Parathyroid adenoma (tissue), 2 donors: ENCODE measurements around the gene XPNPEP2.
A peak's percentile ranks its signal among the peaks of the same experiment; 100 is the strongest.

Experiments used
- H2AFZ ChIP-seq: fragments of 300-600 bp; sonication (generic); one replicate; pipeline ENCODE4 v1.7.0; 2017; ENCODE audit warnings: antibody characterized with exemption, mild to moderate bottlenecking
- H3K27ac ChIP-seq: fragments of 300-600 bp; sonication (generic); one replicate; pipeline ENCODE4 v1.7.0; 2017
- H3K27me3 ChIP-seq: fragments of 300-600 bp; sonication (generic); one replicate; pipeline ENCODE4 v1.7.0; 2017; ENCODE audit warnings: low read length; ENCODE audit not compliant: control insufficient read depth, insufficient read depth
- H3K36me3 ChIP-seq: fragments of 300-600 bp; sonication (generic); one replicate; pipeline ENCODE4 v1.7.0; 2017; ENCODE audit warnings: low read length; ENCODE audit not compliant: control insufficient read depth, insufficient read depth
- H3K4me1 ChIP-seq: fragments of 300-600 bp; sonication (generic); one replicate; pipeline ENCODE4 v1.7.0; 2017; ENCODE audit warnings: control low read depth
- H3K4me2 ChIP-seq: fragments of 300-600 bp; sonication (generic); one replicate; pipeline ENCODE4 v1.7.0; 2017; ENCODE audit warnings: low read length
- H3K4me3 ChIP-seq: fragments of 300-600 bp; sonication (generic); one replicate; pipeline ENCODE4 v1.7.0; 2017; ENCODE audit warnings: low read depth, low read length
- H3K79me2 ChIP-seq: fragments of 300-600 bp; sonication (generic); one replicate; pipeline ENCODE4 v1.7.0; 2017; ENCODE audit warnings: control low read depth
- H3K9ac ChIP-seq: fragments of 300-600 bp; sonication (generic); one replicate; pipeline ENCODE4 v1.7.0; 2017; ENCODE audit warnings: mild to moderate bottlenecking
- H3K9me3 ChIP-seq: fragments of 300-600 bp; sonication (generic); one replicate; pipeline ENCODE4 v1.7.0; 2017; ENCODE audit warnings: low read length; ENCODE audit not compliant: control insufficient read depth
- TF ChIP-seq, protein P1 (sequence below): fragments of 300-600 bp; sonication (generic); IDR thresholded peaks from one replicate; pipeline ENCODE4 v1.7.0; 2017; ENCODE audit warnings: antibody characterized with exemption, mild to moderate bottlenecking
- donor health status: primary hyperparathyroidism.

XPNPEP2 gene

GRCh38 chrX:129738466-129739308, at the start of gene XPNPEP2:
Gene XPNPEP2, plus strand, starts transcription at chrX:129738979. Its CDS starts 235 bp downstream, at chrX:129739214.
- Histone ChIP-seq H3K36me3 (no peaks in the 10 kb centered on the region), H3K4me1 (peaks cover 20% of the 10 kb centered on the region), H3K79me2 (no peaks in the 10 kb centered on the region), H2AFZ (peak within 1 kb of the TSS; percentile 76), H3K4me3 (no peak within 1 kb of the TSS), H3K4me2 (peak within 1 kb of the TSS; percentile 17), H3K9ac (no peak within 1 kb of the TSS), H3K9me3 (no peaks in the 10 kb centered on the region), H3K27me3 (no peaks in the 10 kb centered on the region), H3K27ac (peak within 1 kb of the TSS; percentile 79)
- TF ChIP-seq, protein P1, sequence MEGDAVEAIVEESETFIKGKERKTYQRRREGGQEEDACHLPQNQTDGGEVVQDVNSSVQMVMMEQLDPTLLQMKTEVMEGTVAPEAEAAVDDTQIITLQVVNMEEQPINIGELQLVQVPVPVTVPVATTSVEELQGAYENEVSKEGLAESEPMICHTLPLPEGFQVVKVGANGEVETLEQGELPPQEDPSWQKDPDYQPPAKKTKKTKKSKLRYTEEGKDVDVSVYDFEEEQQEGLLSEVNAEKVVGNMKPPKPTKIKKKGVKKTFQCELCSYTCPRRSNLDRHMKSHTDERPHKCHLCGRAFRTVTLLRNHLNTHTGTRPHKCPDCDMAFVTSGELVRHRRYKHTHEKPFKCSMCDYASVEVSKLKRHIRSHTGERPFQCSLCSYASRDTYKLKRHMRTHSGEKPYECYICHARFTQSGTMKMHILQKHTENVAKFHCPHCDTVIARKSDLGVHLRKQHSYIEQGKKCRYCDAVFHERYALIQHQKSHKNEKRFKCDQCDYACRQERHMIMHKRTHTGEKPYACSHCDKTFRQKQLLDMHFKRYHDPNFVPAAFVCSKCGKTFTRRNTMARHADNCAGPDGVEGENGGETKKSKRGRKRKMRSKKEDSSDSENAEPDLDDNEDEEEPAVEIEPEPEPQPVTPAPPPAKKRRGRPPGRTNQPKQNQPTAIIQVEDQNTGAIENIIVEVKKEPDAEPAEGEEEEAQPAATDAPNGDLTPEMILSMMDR = no peak

DNA sequence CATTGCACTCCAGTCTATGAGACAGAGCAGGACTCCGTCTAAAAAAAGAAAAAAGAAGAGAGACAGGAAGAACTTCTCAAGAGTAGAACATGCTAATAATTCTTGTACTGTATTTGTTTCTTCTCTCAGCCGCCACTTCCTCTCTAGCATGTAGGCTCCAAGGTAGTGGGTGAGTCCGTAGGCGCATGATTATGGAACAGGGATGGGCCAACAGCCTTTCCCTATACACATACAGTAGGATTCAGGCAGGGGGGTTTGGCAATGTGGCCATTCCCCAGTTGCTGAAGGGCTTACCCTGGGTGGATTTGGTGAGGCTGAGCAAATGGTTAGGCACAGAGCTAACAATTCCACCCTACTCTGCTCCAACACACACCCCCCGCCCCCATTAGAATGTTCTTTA, 49.0 kb upstream of the XPNPEP2 start:
- no peak overlapping the region for H3K4me3 ChIP-seq
- no peak overlapping the region for H3K4me2 ChIP-seq
- TF ChIP-seq, protein P1 = no peak
- no peak overlapping the region for H3K27ac ChIP-seq
- no peak overlapping the region for H2AFZ ChIP-seq
- H3K79me2 ChIP-seq = no peaks in the 10 kb centered on the region
- no peaks in the 10 kb centered on the region for H3K36me3 ChIP-seq
- no peak overlapping the region for H3K9ac ChIP-seq
- H3K27me3 ChIP-seq = no peaks in the 10 kb centered on the region
- peaks cover 4% of the 10 kb centered on the region for H3K4me1 ChIP-seq
- H3K9me3 ChIP-seq = no peaks in the 10 kb centered on the region

- H3K27me3 ChIP-seq = no peaks in the 10 kb centered on the region
- H3K27ac ChIP-seq = no peak overlapping the region
- H3K4me2 ChIP-seq = no peak overlapping the region
- no peaks in the 10 kb centered on the region for H3K4me1 ChIP-seq
- H3K4me3 ChIP-seq = no peak overlapping the region
- no peak overlapping the region for H3K9ac ChIP-seq
- no peaks in the 10 kb centered on the region for H3K79me2 ChIP-seq
- no peaks in the 10 kb centered on the region for H3K9me3 ChIP-seq
- TF ChIP-seq, protein P1 = no peak
- H2AFZ ChIP-seq = no peak overlapping the region
- no peaks in the 10 kb centered on the region for H3K36me3 ChIP-seq
Measured at GRCh38 chrX:129690435-129690834, 48.3 kb upstream of the XPNPEP2 start.

DNA sequence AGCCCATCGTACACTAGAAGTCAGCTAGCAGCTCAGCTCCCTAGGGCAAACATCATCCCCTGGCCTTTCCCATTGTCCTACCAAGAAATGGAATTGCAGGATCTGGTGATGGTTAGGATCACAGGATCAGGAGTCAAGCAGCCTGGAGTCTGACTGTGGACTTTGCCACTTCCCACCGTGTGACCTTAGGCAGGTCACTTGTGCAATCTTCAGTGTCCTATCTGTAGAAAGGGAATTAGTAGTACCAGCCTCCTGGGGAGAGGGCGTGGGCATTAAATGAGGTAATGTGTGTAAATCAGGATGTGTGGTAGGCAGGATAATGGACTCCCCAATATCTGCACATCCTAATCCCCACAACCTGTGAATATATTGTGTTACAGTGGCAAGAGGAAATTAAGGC, 45.4 kb upstream of the XPNPEP2 start:
- H3K4me2 ChIP-seq = no peak overlapping the region
- H3K4me1 ChIP-seq = no peaks in the 10 kb centered on the region
- H3K4me3 ChIP-seq = no peak overlapping the region
- no peak overlapping the region for H3K9ac ChIP-seq
- no peaks in the 10 kb centered on the region for H3K9me3 ChIP-seq
- no peak overlapping the region for H3K27ac ChIP-seq
- H2AFZ ChIP-seq = no peak overlapping the region
- TF ChIP-seq, protein P1 = no peak
- H3K79me2 ChIP-seq = no peaks in the 10 kb centered on the region
- H3K36me3 ChIP-seq = no peaks in the 10 kb centered on the region
- H3K27me3 ChIP-seq = no peaks in the 10 kb centered on the region

- Histone ChIP-seq H3K9ac (no peak overlapping the region), H3K4me2 (no peak overlapping the region), H3K36me3 (no peaks in the 10 kb centered on the region), H3K27ac (no peak overlapping the region), H3K27me3 (no peaks in the 10 kb centered on the region), H3K79me2 (no peaks in the 10 kb centered on the region), H2AFZ (no peak overlapping the region), H3K4me3 (no peak overlapping the region), H3K9me3 (no peaks in the 10 kb centered on the region), H3K4me1 (no peaks in the 10 kb centered on the region)
- TF ChIP-seq, protein P1 = no peak
Measured at GRCh38 chrX:129694805-129695204, 44.0 kb upstream of the XPNPEP2 start.
